Dendritic cell treated with granulocyte-macrophage colony-stimulating factor and Interleukin-4, amounts not matched to agents 40 ng/mL and 50 ng/mL, for 4 days (primary cell): ENCODE data around the gene CRKL.

ENCODE experiments used
- H3K27ac Mint-ChIP-seq: one replicate; pipeline ENCODE4 v1.8.0; 2022; ENCODE audit warnings: mild to moderate bottlenecking, mixed read lengths
- H3K27me3 Mint-ChIP-seq: one replicate; pipeline ENCODE4 v1.8.0; 2022; ENCODE audit warnings: mild to moderate bottlenecking, mixed read lengths
- H3K36me3 Mint-ChIP-seq: one replicate; pipeline ENCODE4 v1.8.0; 2022; ENCODE audit warnings: low read depth, mixed read lengths
- H3K4me1 Mint-ChIP-seq: one replicate; pipeline ENCODE4 v1.8.0; 2022; ENCODE audit warnings: low read depth, mixed read lengths
- H3K4me3 Mint-ChIP-seq: one replicate; pipeline ENCODE4 v1.8.0; 2022; ENCODE audit warnings: mild to moderate bottlenecking, moderate library complexity, mixed read lengths
- H3K9me3 Mint-ChIP-seq: one replicate; pipeline ENCODE4 v1.8.0; 2022; ENCODE audit warnings: mixed read lengths
- intact Hi-C: fragments of 100-400 bp; cut with micrococcal nuclease; formaldehyde crosslinking; loops from one replicate; pipeline ENCODE4 v1.15.0; 2022

The CRKL gene

DNA sequence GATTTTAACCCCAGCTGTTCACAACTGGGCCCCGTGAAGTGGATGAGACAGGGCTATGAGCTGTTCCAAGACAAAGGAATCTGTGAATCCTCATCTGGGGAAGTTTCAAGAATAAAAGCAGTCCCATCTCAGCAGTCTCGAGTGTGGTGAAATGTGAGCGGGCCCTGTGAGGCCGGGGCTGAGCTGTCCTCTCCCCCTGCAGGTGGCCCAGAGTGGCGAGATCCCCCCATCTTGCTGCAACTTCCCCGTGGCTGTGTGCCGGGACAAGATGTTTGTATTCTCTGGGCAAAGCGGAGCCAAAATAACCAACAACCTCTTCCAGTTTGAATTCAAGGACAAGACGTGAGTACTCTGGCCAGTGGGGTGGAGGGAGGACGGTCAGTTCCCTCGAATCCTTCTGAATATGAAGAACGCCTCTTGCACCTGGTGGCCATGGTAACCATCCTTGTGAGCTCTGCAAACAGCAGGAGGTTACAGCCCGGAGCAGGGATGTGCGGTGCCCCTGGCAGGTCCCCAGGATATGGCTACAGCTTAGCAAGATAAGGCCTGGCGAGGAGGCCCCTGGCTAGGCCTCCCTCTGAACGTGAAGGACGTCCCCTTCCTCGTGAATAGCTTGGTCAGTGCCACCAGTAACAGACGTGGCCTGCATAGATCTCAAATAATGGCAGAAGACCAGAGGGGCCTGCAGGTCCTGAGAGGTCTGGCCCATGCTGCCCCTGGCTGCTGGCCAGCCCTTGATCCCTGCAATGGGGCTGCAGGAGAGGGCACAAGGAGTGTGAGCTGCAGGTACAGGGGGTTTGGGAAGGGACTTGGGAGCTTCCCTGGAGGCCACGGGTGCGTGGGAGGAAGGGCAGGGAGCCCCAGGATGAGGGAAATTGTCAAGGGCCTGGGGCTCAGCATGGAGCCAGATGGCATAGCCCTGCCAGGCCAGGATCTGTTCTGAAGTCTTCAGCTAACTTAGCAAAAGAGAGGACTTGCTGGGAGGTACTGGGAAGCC, 73.3 kb downstream of the CRKL start:
- H3K9me3 Mint-ChIP-seq: no peaks in the 10 kb centered on the region
- H3K4me1 Mint-ChIP-seq: peaks cover 6% of the 10 kb centered on the region
- intact Hi-C loops: no loop called here
- no peaks in the 10 kb centered on the region for H3K27me3 Mint-ChIP-seq
- peaks cover 100% of the 10 kb centered on the region for H3K36me3 Mint-ChIP-seq
- H3K4me3 Mint-ChIP-seq: no peak overlapping the region
- H3K27ac Mint-ChIP-seq: no peak overlapping the region

DNA sequence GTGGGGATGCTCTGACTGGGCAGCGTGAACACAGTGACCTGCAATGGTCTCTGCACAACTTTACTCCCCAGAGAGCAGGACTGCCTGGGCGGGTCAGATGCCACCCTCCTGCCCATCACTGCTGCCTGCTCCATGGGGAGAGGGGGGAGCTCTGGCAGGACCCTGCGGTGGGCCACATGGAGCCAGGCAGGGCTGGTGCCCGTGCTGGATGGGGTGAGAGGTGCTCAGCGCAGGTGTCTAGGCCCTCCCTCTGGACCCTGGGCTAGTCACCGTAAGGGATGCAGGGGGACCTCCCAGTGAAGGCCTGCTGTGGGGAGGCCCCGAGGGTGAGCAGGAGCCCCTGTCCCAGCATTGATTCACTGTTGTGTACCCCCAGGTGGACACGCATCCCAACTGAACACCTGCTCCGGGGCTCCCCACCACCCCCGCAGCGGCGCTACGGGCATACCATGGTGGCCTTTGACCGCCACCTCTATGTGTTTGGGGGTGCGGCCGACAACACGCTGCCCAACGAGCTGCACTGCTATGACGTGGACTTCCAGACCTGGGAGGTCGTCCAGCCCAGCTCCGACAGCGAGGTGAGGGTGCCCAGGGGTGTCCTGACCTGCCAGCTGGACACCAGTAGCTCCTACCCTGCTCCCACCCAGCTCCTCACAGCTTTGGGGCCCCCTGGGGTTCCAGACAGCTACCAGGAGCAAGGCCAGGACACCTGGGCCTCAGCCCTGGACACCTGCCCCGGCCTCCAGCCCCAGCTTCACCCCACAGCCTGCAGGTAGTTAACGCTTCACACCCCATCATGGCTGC, 74.2 kb downstream of the CRKL start:
- no peak overlapping the region for H3K4me3 Mint-ChIP-seq
- no peaks in the 10 kb centered on the region for H3K27me3 Mint-ChIP-seq
- no peaks in the 10 kb centered on the region for H3K9me3 Mint-ChIP-seq
- peaks cover 100% of the 10 kb centered on the region for H3K36me3 Mint-ChIP-seq
- peaks cover 6% of the 10 kb centered on the region for H3K4me1 Mint-ChIP-seq
- H3K27ac Mint-ChIP-seq: no peak overlapping the region
- intact Hi-C loops: no loop called here

DNA sequence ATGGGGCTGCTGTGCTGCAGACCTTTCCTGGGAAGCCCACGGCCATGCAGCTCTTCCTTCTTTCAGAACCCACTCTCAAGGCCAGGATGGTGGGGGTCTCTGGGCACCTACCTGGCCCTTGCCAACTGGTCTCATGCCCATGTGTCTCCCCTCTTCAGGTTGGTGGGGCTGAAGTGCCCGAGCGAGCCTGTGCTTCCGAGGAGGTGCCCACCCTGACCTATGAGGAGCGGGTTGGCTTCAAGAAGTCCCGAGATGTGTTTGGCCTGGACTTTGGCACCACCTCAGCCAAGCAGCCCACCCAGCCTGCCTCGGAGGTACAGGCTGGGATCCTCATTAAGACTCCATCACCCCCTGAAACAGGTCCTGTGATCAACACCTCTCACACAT, 74.8 kb downstream of the CRKL start:
- intact Hi-C loops: no loop called here
- Mint-ChIP-seq H3K4me3 (no peak overlapping the region), H3K27ac (no peak overlapping the region), H3K36me3 (peaks cover 100% of the 10 kb centered on the region), H3K9me3 (no peaks in the 10 kb centered on the region), H3K4me1 (peaks cover 6% of the 10 kb centered on the region), H3K27me3 (no peaks in the 10 kb centered on the region)

DNA sequence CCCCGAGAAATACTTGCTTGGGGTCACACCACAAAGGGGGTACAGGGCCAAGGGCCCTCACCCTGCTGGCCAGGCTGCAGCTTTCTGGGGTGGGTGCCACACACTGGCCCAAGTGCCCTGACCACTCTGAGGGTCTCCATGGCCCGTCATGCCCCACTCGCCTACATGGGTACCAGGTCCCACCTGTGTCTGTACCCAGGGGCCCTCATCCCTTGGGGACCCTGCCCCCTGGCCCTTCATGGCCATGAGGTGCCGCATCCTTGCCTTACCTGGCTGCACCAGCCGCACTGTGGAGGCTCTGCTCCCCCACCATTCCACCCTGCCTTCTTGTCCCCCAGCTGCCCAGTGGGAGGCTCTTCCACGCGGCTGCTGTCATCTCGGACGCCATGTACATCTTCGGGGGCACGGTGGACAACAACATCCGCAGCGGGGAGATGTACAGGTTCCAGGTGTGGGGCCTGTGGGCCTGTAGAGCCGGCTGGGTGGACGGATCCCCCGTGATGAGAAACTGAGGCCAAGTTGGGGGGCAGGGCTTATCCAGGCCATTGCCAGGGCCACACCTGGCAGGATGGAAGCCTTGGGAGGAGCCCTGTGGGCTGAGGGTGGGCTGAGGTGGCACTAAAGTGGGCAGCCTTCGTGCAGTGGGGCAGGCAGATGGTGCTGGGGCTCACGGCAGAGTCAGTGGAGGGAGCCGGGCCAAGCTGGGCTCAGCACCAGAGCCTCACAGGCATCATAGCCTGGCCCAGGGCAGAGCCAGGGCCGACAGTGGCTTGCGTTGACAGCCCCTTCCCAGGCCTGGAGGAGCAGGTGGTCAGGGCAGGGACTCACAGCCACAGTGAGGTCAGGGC, 75.5 kb downstream of the CRKL start:
- H3K4me1 Mint-ChIP-seq: peaks cover 6% of the 10 kb centered on the region
- peaks cover 100% of the 10 kb centered on the region for H3K36me3 Mint-ChIP-seq
- H3K4me3 Mint-ChIP-seq: no peak overlapping the region
- H3K27ac Mint-ChIP-seq: no peak overlapping the region
- no peaks in the 10 kb centered on the region for H3K9me3 Mint-ChIP-seq
- no peaks in the 10 kb centered on the region for H3K27me3 Mint-ChIP-seq
- intact Hi-C loops: no loop called here

DNA sequence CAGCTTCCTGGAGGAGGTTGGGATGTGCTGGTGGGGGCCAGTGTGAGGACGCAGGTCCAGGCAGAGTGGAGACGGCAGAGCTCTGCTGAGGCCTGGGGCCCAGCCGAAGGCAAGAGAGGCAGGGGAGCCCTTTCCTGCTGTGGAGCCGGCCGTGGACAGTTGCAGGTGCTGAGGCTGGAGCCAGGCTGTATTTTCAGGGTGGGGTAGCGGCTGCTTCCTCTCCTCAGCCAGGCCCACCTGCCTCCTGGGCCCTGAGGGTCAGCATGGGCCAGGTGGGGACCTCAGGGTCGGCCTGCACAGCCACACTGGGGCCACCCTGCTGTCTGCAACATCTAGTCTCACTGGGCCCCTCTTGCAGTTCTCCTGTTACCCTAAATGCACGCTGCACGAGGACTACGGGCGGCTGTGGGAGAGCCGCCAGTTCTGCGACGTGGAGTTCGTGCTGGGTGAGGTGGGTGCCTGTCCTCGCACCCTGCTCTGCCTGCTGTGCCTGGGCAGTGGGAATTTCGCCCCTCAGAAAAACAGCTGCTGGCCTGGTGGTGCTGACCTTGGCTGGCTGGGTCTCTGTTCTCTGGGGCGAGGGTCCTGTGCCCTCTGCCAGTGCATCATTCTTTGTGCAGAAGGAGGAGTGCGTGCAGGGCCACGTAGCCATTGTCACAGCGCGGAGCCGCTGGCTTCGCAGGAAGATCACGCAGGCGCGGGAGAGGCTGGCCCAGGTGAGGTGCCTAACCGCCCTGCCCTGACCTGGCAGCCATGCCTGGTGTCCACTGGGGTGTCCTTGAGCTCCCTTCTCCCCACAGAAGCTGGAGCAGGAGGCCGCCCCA, 76.3 kb downstream of the CRKL start:
- Mint-ChIP-seq H3K4me3 (no peak overlapping the region), H3K4me1 (peaks cover 13% of the 10 kb centered on the region), H3K27me3 (no peaks in the 10 kb centered on the region), H3K36me3 (peaks cover 100% of the 10 kb centered on the region), H3K9me3 (no peaks in the 10 kb centered on the region), H3K27ac (no peak overlapping the region)
- intact Hi-C loops: no loop called here

DNA sequence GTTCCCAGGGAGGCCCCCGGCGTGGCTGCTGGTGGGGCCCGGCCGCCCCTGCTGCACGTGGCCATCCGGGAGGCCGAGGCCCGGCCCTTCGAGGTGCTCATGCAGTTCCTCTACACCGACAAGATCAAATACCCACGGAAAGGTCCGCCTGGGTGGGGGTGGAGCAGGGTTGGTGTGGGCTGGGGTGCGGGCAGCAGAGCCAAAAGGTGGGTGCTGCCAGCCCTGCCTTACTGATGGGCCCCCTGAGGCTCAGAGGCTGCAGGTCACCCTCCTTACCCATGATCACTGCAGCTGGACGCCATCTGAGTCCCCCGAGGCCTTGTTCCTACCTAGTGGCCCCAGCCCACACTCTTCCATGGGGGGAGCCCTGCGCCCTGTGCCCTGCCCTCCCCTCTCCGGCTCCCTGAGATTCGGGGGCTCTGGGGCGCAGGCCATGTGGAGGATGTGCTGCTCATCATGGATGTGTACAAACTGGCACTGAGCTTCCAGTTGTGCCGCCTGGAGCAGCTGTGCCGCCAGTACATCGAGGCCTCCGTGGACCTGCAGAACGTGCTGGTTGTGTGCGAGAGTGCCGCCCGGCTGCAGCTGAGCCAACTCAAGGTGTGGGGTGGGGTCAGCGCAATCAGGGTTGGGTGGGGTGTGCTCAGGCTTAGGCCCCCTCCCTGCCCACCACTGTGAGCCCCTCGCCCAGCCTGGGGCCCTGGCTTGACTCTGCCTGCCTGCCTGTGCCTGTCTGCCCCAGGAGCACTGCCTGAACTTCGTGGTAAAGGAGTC, 77.1 kb downstream of the CRKL start:
- H3K36me3 Mint-ChIP-seq: peaks cover 100% of the 10 kb centered on the region
- H3K4me3 Mint-ChIP-seq: no peak overlapping the region
- intact Hi-C loops: no loop called here
- H3K27ac Mint-ChIP-seq: no peak overlapping the region
- no peaks in the 10 kb centered on the region for H3K27me3 Mint-ChIP-seq
- H3K9me3 Mint-ChIP-seq: no peaks in the 10 kb centered on the region
- peaks cover 9% of the 10 kb centered on the region for H3K4me1 Mint-ChIP-seq

DNA sequence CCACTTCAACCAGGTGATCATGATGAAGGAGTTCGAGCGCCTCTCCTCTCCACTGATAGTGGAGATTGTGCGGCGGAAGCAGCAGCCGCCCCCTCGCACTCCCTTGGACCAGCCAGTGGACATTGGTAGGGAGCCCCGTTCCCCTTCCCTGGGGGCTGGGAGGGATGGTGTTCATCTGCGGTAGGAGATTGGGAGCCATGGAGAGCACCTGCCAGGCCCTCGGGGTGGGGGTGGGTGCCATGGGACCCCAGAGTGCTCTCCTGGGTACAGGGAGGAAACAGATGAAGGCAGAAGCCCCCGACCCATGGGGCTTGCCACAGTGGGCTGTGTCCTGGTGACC, 77.7 kb downstream of the CRKL start:
- H3K36me3 Mint-ChIP-seq: peaks cover 100% of the 10 kb centered on the region
- H3K27ac Mint-ChIP-seq: no peak overlapping the region
- intact Hi-C loops: no loop called here

DNA sequence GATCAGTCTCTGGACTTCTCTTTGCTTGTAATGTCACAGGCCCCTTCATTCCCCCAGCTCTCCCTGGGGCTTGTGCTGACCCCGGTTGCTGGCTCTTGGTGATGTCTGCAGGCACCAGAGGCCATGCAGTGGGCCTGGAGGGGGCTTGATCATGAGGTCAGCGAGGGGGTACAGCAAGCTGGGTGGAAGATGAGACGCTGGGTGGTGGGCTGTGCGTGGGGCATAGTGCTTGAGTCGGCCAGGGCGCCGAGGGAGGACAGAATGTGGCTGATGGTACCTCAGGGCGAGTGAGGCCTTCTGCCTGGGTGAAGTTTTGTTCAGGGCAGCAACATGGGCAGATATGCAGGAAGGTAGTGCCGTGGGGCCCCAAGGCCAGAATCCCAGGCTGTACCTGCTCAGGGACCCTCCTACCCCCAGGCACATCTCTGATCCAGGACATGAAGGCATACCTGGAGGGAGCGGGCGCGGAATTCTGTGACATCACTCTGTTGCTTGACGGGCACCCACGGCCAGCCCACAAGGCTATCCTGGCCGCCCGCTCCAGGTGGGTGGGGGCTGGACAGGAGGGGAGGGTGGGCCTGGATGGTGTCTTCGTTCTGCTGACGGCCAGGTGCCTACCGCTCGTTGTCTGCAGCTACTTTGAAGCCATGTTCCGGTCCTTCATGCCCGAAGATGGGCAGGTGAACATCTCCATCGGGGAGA, 78.3 kb downstream of the CRKL start:
- no peaks in the 10 kb centered on the region for H3K9me3 Mint-ChIP-seq
- peaks cover 100% of the 10 kb centered on the region for H3K36me3 Mint-ChIP-seq
- no peak overlapping the region for H3K4me3 Mint-ChIP-seq
- no peaks in the 10 kb centered on the region for H3K27me3 Mint-ChIP-seq
- no peak overlapping the region for H3K27ac Mint-ChIP-seq
- intact Hi-C loops: no loop called here
- peaks cover 18% of the 10 kb centered on the region for H3K4me1 Mint-ChIP-seq

More for the DNA sequence above, 77.7 kb downstream of the CRKL start:
- Mint-ChIP-seq H3K4me1 (peaks cover 12% of the 10 kb centered on the region), H3K27me3 (no peaks in the 10 kb centered on the region), H3K4me3 (no peak overlapping the region), H3K9me3 (no peaks in the 10 kb centered on the region)

DNA sequence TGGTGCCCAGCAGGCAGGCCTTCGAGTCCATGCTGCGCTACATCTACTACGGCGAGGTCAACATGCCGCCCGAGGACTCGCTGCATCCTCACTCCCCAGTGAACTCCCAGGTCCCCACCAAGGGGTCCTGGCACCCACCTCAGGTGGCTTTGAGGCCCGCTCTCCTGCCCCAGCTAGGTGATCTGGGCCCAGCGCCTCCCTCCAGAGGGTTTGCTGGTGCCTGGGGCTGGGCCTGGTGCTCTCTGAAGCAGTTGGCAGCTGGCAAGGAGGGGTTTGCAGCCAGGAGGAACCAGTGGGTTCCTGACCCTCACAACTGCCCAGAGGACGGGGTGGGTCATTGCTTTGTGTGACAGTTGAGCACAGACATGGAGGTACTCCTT, 78.8 kb downstream of the CRKL start:
- intact Hi-C loops: no loop called here
- Mint-ChIP-seq H3K9me3 (no peaks in the 10 kb centered on the region), H3K27ac (no peak overlapping the region)

DNA sequence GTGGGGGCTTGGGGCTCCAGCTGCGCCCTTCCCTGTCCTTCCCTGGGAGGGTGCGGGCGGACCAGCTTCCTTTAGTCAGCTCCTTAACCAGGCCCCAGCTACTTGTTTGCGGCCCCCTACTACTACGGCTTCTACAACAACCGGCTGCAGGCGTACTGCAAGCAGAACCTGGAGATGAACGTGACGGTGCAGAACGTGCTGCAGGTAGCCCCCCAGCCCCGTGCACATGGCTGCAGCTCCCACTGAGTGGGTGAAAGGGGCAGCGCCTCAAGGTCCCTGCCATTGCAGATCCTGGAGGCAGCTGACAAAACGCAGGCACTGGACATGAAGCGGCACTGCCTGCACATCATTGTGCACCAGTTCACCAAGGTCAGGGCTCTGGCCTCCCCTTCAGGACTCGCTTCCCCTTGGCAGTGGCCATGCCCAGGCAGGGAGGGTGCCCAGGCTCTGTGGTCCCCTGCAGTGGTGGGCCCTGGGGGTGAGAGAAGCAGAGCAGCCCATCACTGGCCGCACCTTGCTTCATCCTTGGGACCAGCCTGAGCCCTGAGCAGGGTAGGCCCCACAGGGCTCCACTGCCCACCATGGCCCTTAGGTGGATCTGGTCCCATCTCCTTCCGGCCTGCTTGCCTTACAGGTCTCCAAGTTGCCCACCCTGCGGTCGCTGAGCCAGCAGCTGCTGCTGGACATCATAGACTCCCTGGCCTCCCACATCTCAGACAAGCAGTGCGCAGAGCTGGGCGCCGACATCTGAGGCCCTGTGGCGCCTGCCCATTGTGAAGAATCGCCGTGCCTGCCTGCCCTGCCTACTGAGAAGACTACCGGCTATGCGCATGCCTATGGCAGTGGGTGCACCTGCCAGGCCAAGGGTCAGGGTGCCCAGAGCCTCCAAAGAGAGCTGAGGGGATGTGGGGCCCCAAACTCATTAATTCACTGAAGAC, 79.7 kb downstream of the CRKL start:
- H3K36me3 Mint-ChIP-seq: peaks cover 99% of the 10 kb centered on the region
- no peaks in the 10 kb centered on the region for H3K27me3 Mint-ChIP-seq
- H3K4me1 Mint-ChIP-seq: peaks cover 30% of the 10 kb centered on the region
- H3K9me3 Mint-ChIP-seq: no peaks in the 10 kb centered on the region
- no peak overlapping the region for H3K4me3 Mint-ChIP-seq
- intact Hi-C loops: no loop called here
- no peak overlapping the region for H3K27ac Mint-ChIP-seq

More for the DNA sequence above, 78.8 kb downstream of the CRKL start:
- H3K4me1 Mint-ChIP-seq: peaks cover 24% of the 10 kb centered on the region
- no peaks in the 10 kb centered on the region for H3K27me3 Mint-ChIP-seq
- peaks cover 99% of the 10 kb centered on the region for H3K36me3 Mint-ChIP-seq
- no peak overlapping the region for H3K4me3 Mint-ChIP-seq

DNA sequence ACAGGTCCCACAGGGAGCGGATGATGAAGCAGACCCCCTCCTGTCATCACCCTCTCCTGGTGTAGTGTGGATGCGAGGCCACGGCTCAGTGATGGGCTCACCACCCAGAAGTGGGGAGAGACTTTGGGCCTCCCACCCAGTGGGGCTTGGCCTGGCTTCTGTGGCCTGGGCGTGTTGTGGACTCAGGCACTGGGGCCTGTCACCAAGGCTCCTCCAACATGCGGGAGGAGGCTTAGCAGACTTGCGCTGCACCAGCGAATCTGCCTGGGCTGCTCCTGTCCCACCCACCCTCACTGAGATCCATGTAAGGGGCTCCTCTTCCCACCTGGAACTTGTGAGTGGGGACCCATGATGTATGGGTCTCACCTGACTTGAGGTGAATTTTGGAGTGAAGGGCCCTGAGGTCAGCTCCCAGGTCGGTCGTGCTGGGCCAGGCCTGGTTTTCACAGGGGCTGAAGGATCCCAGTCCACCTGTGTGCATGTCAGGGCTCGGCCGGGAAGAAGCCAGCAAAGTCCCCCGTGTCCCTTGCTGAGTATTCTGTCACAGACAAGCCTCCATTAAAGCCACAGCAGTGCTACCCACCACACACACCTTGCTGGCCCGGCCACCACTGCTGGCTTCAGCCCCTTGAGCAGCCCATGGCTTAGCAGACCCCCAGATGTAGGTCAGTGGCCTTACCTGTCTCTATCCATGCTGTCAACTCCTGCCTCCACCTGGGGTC, 80.5 kb downstream of the CRKL start:
- no peaks in the 10 kb centered on the region for H3K27me3 Mint-ChIP-seq
- H3K36me3 Mint-ChIP-seq: peaks cover 96% of the 10 kb centered on the region
- H3K27ac Mint-ChIP-seq: no peak overlapping the region
- peaks cover 32% of the 10 kb centered on the region for H3K4me1 Mint-ChIP-seq
- no peaks in the 10 kb centered on the region for H3K9me3 Mint-ChIP-seq
- intact Hi-C loops: no loop called here
- H3K4me3 Mint-ChIP-seq: no peak overlapping the region
